Measurements from ENCODE around the gene ALDH4A1.

The ALDH4A1 gene

GRCh38 chr1:18947570-18947969, 45.2 kb upstream of the ALDH4A1 start:
- TF ChIP-seq EP300 (IDR thresholded peaks at IDR 0.05; ENCODE audit: borderline replicate concordance), result no peak
- no peak for TF ChIP-seq RAD21 (IDR thresholded peaks at IDR 0.05; ENCODE audit: low read depth)
- no peak for TF ChIP-seq FOXM1 (IDR thresholded peaks at IDR 0.05; ENCODE audit: borderline replicate concordance, low read depth)
- no peak for TF ChIP-seq TAF1 (IDR thresholded peaks at IDR 0.05; ENCODE audit: low read depth)
- no peak for TF ChIP-seq TEAD4 (IDR thresholded peaks at IDR 0.05)
- no peak for TF ChIP-seq YY1 (IDR thresholded peaks at IDR 0.05; ENCODE audit: low read depth)
- TF ChIP-seq MAX (IDR thresholded peaks at IDR 0.05), result no peak
- no peak for TF ChIP-seq CEBPB (IDR thresholded peaks at IDR 0.05)
- TF ChIP-seq REST (IDR thresholded peaks at IDR 0.05; ENCODE audit: low read depth), result no peak
- TF ChIP-seq CREB1 (IDR thresholded peaks at IDR 0.05; ENCODE audit: low read depth), result no peak
- TF ChIP-seq USF1 (IDR thresholded peaks at IDR 0.05), result no peak
- TF ChIP-seq NFIC (IDR thresholded peaks at IDR 0.05), result no peak
- no peak for TF ChIP-seq EGR1 (IDR thresholded peaks at IDR 0.05)
- no peak for TF ChIP-seq TCF12 (IDR thresholded peaks at IDR 0.05; ENCODE audit: low read depth)
- no peak for TF ChIP-seq ZBTB7A (IDR thresholded peaks at IDR 0.05; ENCODE audit: low read depth)

GRCh38 chr1:18946550-18947381, 44.4 kb upstream of the ALDH4A1 start:
- no peak for TF ChIP-seq TAF1 (IDR thresholded peaks at IDR 0.05; ENCODE audit: low read depth)
- no peak for TF ChIP-seq USF1 (IDR thresholded peaks at IDR 0.05)
- no peak for TF ChIP-seq EGR1 (IDR thresholded peaks at IDR 0.05)
- no peak for TF ChIP-seq CREB1 (IDR thresholded peaks at IDR 0.05; ENCODE audit: low read depth)
- no peak for TF ChIP-seq MAX (IDR thresholded peaks at IDR 0.05)
- no peak for TF ChIP-seq RAD21 (IDR thresholded peaks at IDR 0.05; ENCODE audit: low read depth)
- TF ChIP-seq YY1 (IDR thresholded peaks at IDR 0.05; ENCODE audit: low read depth), result no peak
- TF ChIP-seq REST (IDR thresholded peaks at IDR 0.05; ENCODE audit: low read depth), result no peak
- TF ChIP-seq ZBTB7A (IDR thresholded peaks at IDR 0.05; ENCODE audit: low read depth), result no peak
- TF ChIP-seq TEAD4 (IDR thresholded peaks at IDR 0.05), result no peak

- no peak for TF ChIP-seq TCF12 (IDR thresholded peaks at IDR 0.05; ENCODE audit: low read depth)
- TF ChIP-seq NFIC (IDR thresholded peaks at IDR 0.05), result no peak
- no peak for TF ChIP-seq RAD21 (IDR thresholded peaks at IDR 0.05; ENCODE audit: low read depth)
- no peak for TF ChIP-seq USF1 (IDR thresholded peaks at IDR 0.05)
- TF ChIP-seq YY1 (IDR thresholded peaks at IDR 0.05; ENCODE audit: low read depth), result no peak
- TF ChIP-seq ZBTB7A (IDR thresholded peaks at IDR 0.05; ENCODE audit: low read depth), result no peak
- TF ChIP-seq EP300 (IDR thresholded peaks at IDR 0.05; ENCODE audit: borderline replicate concordance), result no peak
- no peak for TF ChIP-seq FOXM1 (IDR thresholded peaks at IDR 0.05; ENCODE audit: borderline replicate concordance, low read depth)
- TF ChIP-seq TEAD4 (IDR thresholded peaks at IDR 0.05), result no peak
- no peak for TF ChIP-seq TAF1 (IDR thresholded peaks at IDR 0.05; ENCODE audit: low read depth)
- no peak for TF ChIP-seq MAX (IDR thresholded peaks at IDR 0.05)
- TF ChIP-seq CEBPB (IDR thresholded peaks at IDR 0.05), result no peak
- no peak for TF ChIP-seq REST (IDR thresholded peaks at IDR 0.05; ENCODE audit: low read depth)
- TF ChIP-seq EGR1 (IDR thresholded peaks at IDR 0.05), result no peak
These were observed 43.1 kb upstream of the ALDH4A1 start for GRCh38 chr1:18945401-18945849.
